HEK293 (cell line): ENCODE data around the gene ETV4.

ENCODE experiments used
- CTCF ChIA-PET: fragments of 350-600 bp; formaldehyde crosslinking; extraction: SDS; loops from one replicate; lab custom pipeline; 2021; ENCODE audit warnings: antibody characterized with exemption; lab: Yijun Ruan, JAX
- POLR2A ChIA-PET: fragments of 300-600 bp; formaldehyde crosslinking; extraction: SDS; loops from one replicate; lab custom pipeline; 2020; ENCODE audit warnings: antibody characterized with exemption, inconsistent platforms; lab: Yijun Ruan, JAX
- H3K27ac ChIP-seq: fragments of 200-500 bp; sonication (Bioruptor generic); 2 replicates; pipeline ENCODE4 v1.5.1; 2014; ENCODE audit warnings: low read depth, low read length, control low read depth, inconsistent platforms; ENCODE audit errors: extremely low read depth
- H3K36me3 ChIP-seq, 2 experiments: fragments of 200-500 bp in 1 of 2; sonication (Bioruptor generic) in 1 of 2; 1 replicate in 1 of 2; 2 replicates in 1 of 2; pipeline ENCODE4 v1.5.1; 2014 to 2017; ENCODE audit warnings: inconsistent platforms in 2 of 2, low read length in 2 of 2; ENCODE audit not compliant: control insufficient read depth in 2 of 2, insufficient read depth in 1 of 2
- H3K4me1 ChIP-seq: fragments of 200-500 bp; sonication (Bioruptor generic); 2 replicates; pipeline ENCODE4 v1.5.1; 2014; ENCODE audit warnings: mild to moderate bottlenecking, low read length, inconsistent platforms; ENCODE audit not compliant: control insufficient read depth, insufficient read depth
- H3K4me3 ChIP-seq: 2 replicates; pipeline ENCODE4 v1.5.1; 2011; ENCODE audit warnings: low read depth, mild to moderate bottlenecking, control low read depth, low read length, moderate library complexity
- H3K9me3 ChIP-seq: fragments of 200-500 bp; sonication (Bioruptor generic); 2 replicates; pipeline ENCODE4 v1.5.1; 2014; ENCODE audit warnings: low read depth, low read length, inconsistent platforms; ENCODE audit not compliant: control insufficient read depth, insufficient read depth
- IKZF3 ChIP-seq: fragments of 450-650 bp; IDR thresholded peaks from 2 replicates; pipeline ENCODE4 v1.5.0; 2018; ENCODE audit warnings: missing biosample characterization, mild to moderate bottlenecking, missing genetic modification characterization, moderate library complexity
- REPIN1 ChIP-seq: fragments of 450-650 bp; formaldehyde crosslinking; IDR thresholded peaks from 2 replicates; pipeline ENCODE4 v1.5.1; 2017; ENCODE audit warnings: missing biosample characterization, missing genetic modification characterization, low read depth
- SALL2 ChIP-seq: fragments of 450-650 bp; formaldehyde crosslinking; IDR thresholded peaks from 2 replicates; pipeline ENCODE4 v1.5.0; 2017; ENCODE audit warnings: missing biosample characterization, mild to moderate bottlenecking, missing genetic modification characterization, borderline replicate concordance
- YY2 ChIP-seq: fragments of 450-650 bp; formaldehyde crosslinking; IDR thresholded peaks from 2 replicates; pipeline ENCODE4 v1.5.1; 2016; ENCODE audit warnings: missing biosample characterization, missing genetic modification characterization
- ZBTB20 ChIP-seq: fragments of 450-650 bp; formaldehyde crosslinking; IDR thresholded peaks from 2 replicates; pipeline ENCODE4 v1.5.1; 2016; ENCODE audit warnings: missing biosample characterization, missing genetic modification characterization
- ZFP3 ChIP-seq: fragments of 450-650 bp; formaldehyde crosslinking; IDR thresholded peaks from 2 replicates; pipeline ENCODE4 v1.5.1; 2016; ENCODE audit warnings: low read depth, missing biosample characterization, missing genetic modification characterization
- ZFP37 ChIP-seq: fragments of 450-650 bp; formaldehyde crosslinking; IDR thresholded peaks from 2 replicates; pipeline ENCODE4 v1.5.1; 2016; ENCODE audit warnings: missing biosample characterization, missing genetic modification characterization
- ZIC2 ChIP-seq: fragments of 450-650 bp; formaldehyde crosslinking; IDR thresholded peaks from 2 replicates; pipeline ENCODE4 v1.5.1; 2016; ENCODE audit warnings: missing biosample characterization, missing genetic modification characterization
- ZNF10 ChIP-seq: fragments of 450-650 bp; formaldehyde crosslinking; IDR thresholded peaks from 2 replicates; pipeline ENCODE4 v1.5.1; 2017; ENCODE audit warnings: missing biosample characterization, missing genetic modification characterization
- ZNF112 ChIP-seq: fragments of 450-650 bp; formaldehyde crosslinking; IDR thresholded peaks from 2 replicates; pipeline ENCODE4 v1.5.0; 2017; ENCODE audit warnings: missing biosample characterization, missing genetic modification characterization
- ZNF133 ChIP-seq: fragments of 450-650 bp; formaldehyde crosslinking; IDR thresholded peaks from 2 replicates; pipeline ENCODE4 v1.5.1; 2016; ENCODE audit warnings: missing biosample characterization, missing genetic modification characterization
- ZNF146 ChIP-seq: fragments of 450-650 bp; formaldehyde crosslinking; IDR thresholded peaks from 2 replicates; pipeline ENCODE4 v1.5.1; 2016; ENCODE audit warnings: missing biosample characterization, missing genetic modification characterization
- ZNF174 ChIP-seq: fragments of 450-650 bp; formaldehyde crosslinking; IDR thresholded peaks from 2 replicates; pipeline ENCODE4 v1.5.0; 2017; ENCODE audit warnings: missing biosample characterization, mild to moderate bottlenecking, missing genetic modification characterization
- ZNF184 ChIP-seq: fragments of 450-650 bp; IDR thresholded peaks from 2 replicates; pipeline ENCODE4 v1.5.1; 2018; ENCODE audit warnings: missing biosample characterization, mild to moderate bottlenecking, missing genetic modification characterization
- ZNF2 ChIP-seq: fragments of 450-650 bp; formaldehyde crosslinking; IDR thresholded peaks from 2 replicates; pipeline ENCODE4 v1.5.1; 2016; ENCODE audit warnings: missing biosample characterization, missing genetic modification characterization
- ZNF214 ChIP-seq: fragments of 450-650 bp; formaldehyde crosslinking; IDR thresholded peaks from 2 replicates; pipeline ENCODE4 v1.5.1; 2017; ENCODE audit warnings: missing biosample characterization, mild to moderate bottlenecking, missing genetic modification characterization, borderline replicate concordance
- ZNF274 ChIP-seq, 2 experiments: fragments of 200-500 bp in 1 of 2; fragments of 450-650 bp in 1 of 2; sonication (Bioruptor generic) in 1 of 2; formaldehyde crosslinking in 1 of 2; IDR thresholded peaks; 2 replicates each; pipeline versions ENCODE4 v1.5.1 to v1.6.1; 2014 to 2016; ENCODE audit warnings: borderline replicate concordance in 1 of 2, inconsistent platforms in 1 of 2, low read length in 1 of 2, missing biosample characterization in 1 of 2, missing genetic modification characterization in 1 of 2
- ZNF324 ChIP-seq: fragments of 450-650 bp; formaldehyde crosslinking; IDR thresholded peaks from 2 replicates; pipeline ENCODE4 v1.5.1; 2016; ENCODE audit warnings: missing biosample characterization, missing genetic modification characterization
- ZNF335 ChIP-seq: fragments of 450-650 bp; formaldehyde crosslinking; conservative IDR thresholded peaks from 2 replicates; pipeline ENCODE4 v1.5.1; 2016; ENCODE audit warnings: missing biosample characterization, missing genetic modification characterization
- ZNF626 ChIP-seq: fragments of 450-650 bp; sonication (Bioruptor Pico); formaldehyde crosslinking; IDR thresholded peaks from 2 replicates; pipeline ENCODE4 v1.5.1; 2018; ENCODE audit warnings: missing biosample characterization, missing genetic modification characterization, inconsistent platforms
- ZNF768 ChIP-seq: fragments of 450-650 bp; formaldehyde crosslinking; IDR thresholded peaks from 2 replicates; pipeline ENCODE4 v1.5.1; 2018; ENCODE audit warnings: missing biosample characterization, mild to moderate bottlenecking, missing genetic modification characterization
- TF ChIP-seq, protein P1 (sequence below): fragments of 450-650 bp; formaldehyde crosslinking; IDR thresholded peaks from 2 replicates; pipeline ENCODE4; 2016; ENCODE audit warnings: missing biosample characterization, missing genetic modification characterization
- TF ChIP-seq, protein P2 (sequence below): fragments of 450-650 bp; formaldehyde crosslinking; IDR thresholded peaks from 2 replicates; pipeline ENCODE4 v1.5.1; 2017; ENCODE audit warnings: missing biosample characterization, missing genetic modification characterization
- TF ChIP-seq, protein P3 (sequence below): fragments of 450-650 bp; IDR thresholded peaks from 2 replicates; pipeline ENCODE4 v1.5.1; 2018; ENCODE audit warnings: missing biosample characterization, mild to moderate bottlenecking, missing genetic modification characterization
- TF ChIP-seq, protein P4 (sequence below): fragments of 450-650 bp; formaldehyde crosslinking; IDR thresholded peaks from 2 replicates; pipeline ENCODE4 v1.5.0; 2017; ENCODE audit warnings: missing biosample characterization, missing genetic modification characterization, borderline replicate concordance
- TF ChIP-seq, protein P5 (sequence below): fragments of 450-650 bp; formaldehyde crosslinking; IDR thresholded peaks from 2 replicates; pipeline ENCODE4 v1.5.1; 2016; ENCODE audit warnings: missing biosample characterization, missing genetic modification characterization

ETV4 gene

GRCh38 chr17:43553573-43553972, 7.4 kb upstream of the ETV4 start:
- Histone ChIP-seq H3K27ac (no peak overlapping the region; the same call in 1 of the 2 replicates), H3K4me3 (no peak overlapping the region), H3K4me1 (peaks cover 15% of the 10 kb centered on the region)
- POLR2A ChIA-PET: no interaction called here
- TF ChIP-seq, protein P1, sequence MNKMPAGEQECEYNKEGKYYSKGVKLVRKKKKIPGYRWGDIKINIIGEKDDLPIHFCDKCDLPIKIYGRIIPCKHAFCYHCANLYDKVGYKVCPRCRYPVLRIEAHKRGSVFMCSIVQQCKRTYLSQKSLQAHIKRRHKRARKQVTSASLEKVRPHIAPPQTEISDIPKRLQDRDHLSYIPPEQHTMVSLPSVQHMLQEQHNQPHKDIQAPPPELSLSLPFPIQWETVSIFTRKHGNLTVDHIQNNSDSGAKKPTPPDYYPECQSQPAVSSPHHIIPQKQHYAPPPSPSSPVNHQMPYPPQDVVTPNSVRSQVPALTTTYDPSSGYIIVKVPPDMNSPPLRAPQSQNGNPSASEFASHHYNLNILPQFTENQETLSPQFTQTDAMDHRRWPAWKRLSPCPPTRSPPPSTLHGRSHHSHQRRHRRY (tag by site-specific recombination): no peak
- TF ChIP-seq, protein P2, sequence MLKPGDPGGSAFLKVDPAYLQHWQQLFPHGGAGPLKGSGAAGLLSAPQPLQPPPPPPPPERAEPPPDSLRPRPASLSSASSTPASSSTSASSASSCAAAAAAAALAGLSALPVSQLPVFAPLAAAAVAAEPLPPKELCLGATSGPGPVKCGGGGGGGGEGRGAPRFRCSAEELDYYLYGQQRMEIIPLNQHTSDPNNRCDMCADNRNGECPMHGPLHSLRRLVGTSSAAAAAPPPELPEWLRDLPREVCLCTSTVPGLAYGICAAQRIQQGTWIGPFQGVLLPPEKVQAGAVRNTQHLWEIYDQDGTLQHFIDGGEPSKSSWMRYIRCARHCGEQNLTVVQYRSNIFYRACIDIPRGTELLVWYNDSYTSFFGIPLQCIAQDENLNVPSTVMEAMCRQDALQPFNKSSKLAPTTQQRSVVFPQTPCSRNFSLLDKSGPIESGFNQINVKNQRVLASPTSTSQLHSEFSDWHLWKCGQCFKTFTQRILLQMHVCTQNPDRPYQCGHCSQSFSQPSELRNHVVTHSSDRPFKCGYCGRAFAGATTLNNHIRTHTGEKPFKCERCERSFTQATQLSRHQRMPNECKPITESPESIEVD: no peak
- TF ChIP-seq ZIC2 (tag by site-specific recombination) (no peak), ZNF324 (no peak), ZFP3 (tag by site-specific recombination) (no peak), SALL2 (no peak), ZBTB20 (tag by site-specific recombination) (no peak)
- TF ChIP-seq, protein P3, sequence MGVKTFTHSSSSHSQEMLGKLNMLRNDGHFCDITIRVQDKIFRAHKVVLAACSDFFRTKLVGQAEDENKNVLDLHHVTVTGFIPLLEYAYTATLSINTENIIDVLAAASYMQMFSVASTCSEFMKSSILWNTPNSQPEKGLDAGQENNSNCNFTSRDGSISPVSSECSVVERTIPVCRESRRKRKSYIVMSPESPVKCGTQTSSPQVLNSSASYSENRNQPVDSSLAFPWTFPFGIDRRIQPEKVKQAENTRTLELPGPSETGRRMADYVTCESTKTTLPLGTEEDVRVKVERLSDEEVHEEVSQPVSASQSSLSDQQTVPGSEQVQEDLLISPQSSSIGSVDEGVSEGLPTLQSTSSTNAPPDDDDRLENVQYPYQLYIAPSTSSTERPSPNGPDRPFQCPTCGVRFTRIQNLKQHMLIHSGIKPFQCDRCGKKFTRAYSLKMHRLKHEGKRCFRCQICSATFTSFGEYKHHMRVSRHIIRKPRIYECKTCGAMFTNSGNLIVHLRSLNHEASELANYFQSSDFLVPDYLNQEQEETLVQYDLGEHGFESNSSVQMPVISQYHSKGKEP: no peak
- TF ChIP-seq, protein P4, sequence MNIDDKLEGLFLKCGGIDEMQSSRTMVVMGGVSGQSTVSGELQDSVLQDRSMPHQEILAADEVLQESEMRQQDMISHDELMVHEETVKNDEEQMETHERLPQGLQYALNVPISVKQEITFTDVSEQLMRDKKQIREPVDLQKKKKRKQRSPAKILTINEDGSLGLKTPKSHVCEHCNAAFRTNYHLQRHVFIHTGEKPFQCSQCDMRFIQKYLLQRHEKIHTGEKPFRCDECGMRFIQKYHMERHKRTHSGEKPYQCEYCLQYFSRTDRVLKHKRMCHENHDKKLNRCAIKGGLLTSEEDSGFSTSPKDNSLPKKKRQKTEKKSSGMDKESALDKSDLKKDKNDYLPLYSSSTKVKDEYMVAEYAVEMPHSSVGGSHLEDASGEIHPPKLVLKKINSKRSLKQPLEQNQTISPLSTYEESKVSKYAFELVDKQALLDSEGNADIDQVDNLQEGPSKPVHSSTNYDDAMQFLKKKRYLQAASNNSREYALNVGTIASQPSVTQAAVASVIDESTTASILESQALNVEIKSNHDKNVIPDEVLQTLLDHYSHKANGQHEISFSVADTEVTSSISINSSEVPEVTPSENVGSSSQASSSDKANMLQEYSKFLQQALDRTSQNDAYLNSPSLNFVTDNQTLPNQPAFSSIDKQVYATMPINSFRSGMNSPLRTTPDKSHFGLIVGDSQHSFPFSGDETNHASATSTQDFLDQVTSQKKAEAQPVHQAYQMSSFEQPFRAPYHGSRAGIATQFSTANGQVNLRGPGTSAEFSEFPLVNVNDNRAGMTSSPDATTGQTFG (tag by site-specific recombination): no peak
- TF ChIP-seq, all 188 proteins: peak for 0
- CTCF ChIA-PET: interaction anchor here (0.7 to 1.4 kb wide), 4 partner anchors 23 to 325 kb away, joined by 4 to 5 read pairs (median 4); no protein-coding TSS in a partner anchor
- no peaks in the 10 kb centered on the region for H3K36me3 ChIP-seq
- no peaks in the 10 kb centered on the region for H3K9me3 ChIP-seq

- ChIA-PET CTCF (interaction anchor here (0.6 to 1.4 kb wide), 6 partner anchors 18 to 142 kb away, joined by 3 to 9 read pairs (median 3); partner anchors contain the start of gene DHX8), POLR2A (interaction anchor here (0.7 to 1.4 kb wide), 2 partner anchors 21 to 412 kb away, joined by 4 read pairs; no protein-coding TSS in a partner anchor)
Observed at GRCh38 chr17:43552229-43552837, 6.2 kb upstream of the ETV4 start.

GRCh38 chr17:43550754-43551153, 4.6 kb upstream of the ETV4 start:
- ChIA-PET CTCF (no interaction called here), POLR2A (no interaction called here)
- Histone ChIP-seq H3K9me3 (no peaks in the 10 kb centered on the region), H3K36me3 (no peaks in the 10 kb centered on the region), H3K4me3 (no peak overlapping the region), H3K27ac (no peak overlapping the region), H3K4me1 (peaks cover 15% of the 10 kb centered on the region)
- TF ChIP-seq ZNF214 (tag by site-specific recombination) (no peak), ZNF184 (tag by site-specific recombination) (no peak), ZNF133 (tag by site-specific recombination) (no peak), IKZF3 (tag by site-specific recombination) (no peak), ZNF112 (tag by site-specific recombination) (no peak), YY2 (tag by site-specific recombination) (no peak), ZNF10 (no peak), ZNF274 (IDR thresholded peaks at IDR 0.05; ENCODE audit: low read length) (no peak), ZNF274 (tag by site-specific recombination; IDR thresholded peaks at IDR 0.05; ENCODE audit: borderline replicate concordance) (no peak), ZNF146 (tag by site-specific recombination) (no peak), ZFP3 (tag by site-specific recombination) (no peak)
- TF ChIP-seq, protein P5, sequence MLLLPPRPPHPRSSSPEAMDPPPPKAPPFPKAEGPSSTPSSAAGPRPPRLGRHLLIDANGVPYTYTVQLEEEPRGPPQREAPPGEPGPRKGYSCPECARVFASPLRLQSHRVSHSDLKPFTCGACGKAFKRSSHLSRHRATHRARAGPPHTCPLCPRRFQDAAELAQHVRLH (tag by site-specific recombination): no peak

More at GRCh38 chr17:43552229-43552837, 6.2 kb upstream of the ETV4 start:
- Histone ChIP-seq H3K36me3 (no peaks in the 10 kb centered on the region), H3K9me3 (no peaks in the 10 kb centered on the region), H3K4me3 (no peak overlapping the region), H3K4me1 (peaks cover 15% of the 10 kb centered on the region), H3K27ac (no peak overlapping the region)
- TF ChIP-seq REPIN1 (tag by site-specific recombination): no peak
- TF ChIP-seq ZNF626: no peak
- TF ChIP-seq ZNF2: no peak
- 0 out of 2 replicates have a peak, but pooled peaks have one; percentile 12 for TF ChIP-seq ZNF335 (tag by site-specific recombination)
- TF ChIP-seq ZFP37 (tag by site-specific recombination): no peak
- TF ChIP-seq ZNF174 (tag by site-specific recombination): no peak
- TF ChIP-seq ZNF768 (tag by site-specific recombination): no peak
